ENCODE data around the gene TMOD2. TPM values are rescaled to one million over a fixed set of nuclear protein-coding genes. Genes with fewer than 3 reads are reported as not detected.

The TMOD2 gene
- total and polyA plus RNA-seq, 2 experiments from 2014 or later: 4.6 to 5.9 TPM

DNA sequence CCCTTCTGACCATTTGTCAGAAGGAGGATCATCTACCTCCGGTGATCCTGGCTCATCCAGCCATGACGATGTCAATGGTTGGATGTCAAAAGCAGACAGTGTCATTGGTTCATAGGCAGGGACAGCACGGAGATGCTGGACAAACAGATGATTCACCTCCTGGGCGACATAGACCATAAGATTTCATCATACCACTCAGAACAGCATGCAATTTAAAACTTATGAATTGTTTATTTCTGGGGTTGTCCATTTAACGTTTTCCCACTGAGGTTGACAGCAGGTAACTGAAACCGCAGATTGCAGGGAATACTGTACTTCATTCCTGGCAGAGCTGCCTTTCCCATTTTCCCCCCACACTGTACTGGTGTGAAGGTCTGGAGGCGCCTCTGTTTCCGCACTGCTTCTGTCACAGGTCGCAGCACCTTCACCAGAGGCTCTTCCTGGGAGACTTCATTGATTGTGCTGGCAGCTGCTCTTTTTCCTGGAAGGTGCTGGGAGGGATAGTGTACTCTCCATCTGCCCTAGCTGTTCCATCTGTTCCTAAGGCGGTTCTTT is 45.5 kb downstream of the TMOD2 start:
- no peaks in the 10 kb centered on the region for H3K9me2 ChIP-seq (ENCODE audit: insufficient read depth)
- no peaks in the 10 kb centered on the region for H3K4me1 ChIP-seq (ENCODE audit: insufficient read depth)
- H3F3A ChIP-seq (ENCODE audit: insufficient read depth): no peaks in the 10 kb centered on the region; the same call in 1 of the 2 replicates
- no peaks in the 10 kb centered on the region for H4K20me1 ChIP-seq (ENCODE audit: insufficient read depth)
- H3K4me3 ChIP-seq: no peak overlapping the region
- no peak overlapping the region for H3K9ac ChIP-seq
- H2AFZ ChIP-seq: 0 out of 2 replicates have a peak overlapping the region, but pooled peaks have one; percentile 24
- no peaks in the 10 kb centered on the region for H3K9me3 ChIP-seq (ENCODE audit: low read depth)
- H3K27ac ChIP-seq: no peak overlapping the region
- H3K36me3 ChIP-seq (ENCODE audit: low read depth): no peaks in the 10 kb centered on the region
- in situ Hi-C loops (cut with MboI): no loop called here
- H3K4me2 ChIP-seq (ENCODE audit: unreplicated experiment): no peak overlapping the region
- WGBS, 2 experiments (ENCODE audit: low coverage in 1 of 2, low lambda C conversion rate in 2 of 2, missing lambda C conversion rate in 2 of 2): 84 to 91% methylated on average over 10 of the region's 10 CpGs
- no peaks in the 10 kb centered on the region for H3K79me2 ChIP-seq (ENCODE audit: insufficient read depth)
- TF ChIP-seq EZH2phosphoT487 (IDR thresholded peaks at IDR 0.05; ENCODE audit: insufficient read depth, low read depth): no peak
- TF ChIP-seq EZH2 (IDR thresholded peaks at IDR 0.05; ENCODE audit: insufficient read depth, poor library complexity, severe bottlenecking): no peak
- H3K27me3 ChIP-seq (replicated peaks; ENCODE audit: insufficient read depth): no peaks in the 10 kb centered on the region
- peak; percentile 22 for DNase-seq

DNA sequence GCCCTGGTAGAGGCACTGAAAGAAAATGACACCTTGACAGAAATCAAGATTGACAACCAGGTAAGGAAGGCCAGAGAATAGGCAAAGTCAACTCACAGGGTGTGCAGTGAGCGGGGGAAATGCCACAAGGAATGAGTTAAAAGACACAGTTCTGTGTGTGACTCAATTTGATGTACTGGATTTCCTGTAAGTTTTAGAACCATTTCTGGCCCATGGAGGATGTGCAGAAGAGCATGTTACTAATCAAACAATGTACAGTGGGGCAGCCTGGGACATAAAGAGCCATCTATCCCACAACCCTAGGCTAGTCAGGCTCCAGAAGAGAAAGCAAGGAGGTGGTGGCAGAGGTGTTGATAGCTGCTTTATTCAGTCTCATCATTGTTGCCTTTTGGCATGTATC is 46.9 kb downstream of the TMOD2 start:
- no peak overlapping the region for H3K9ac ChIP-seq
- H3K27me3 ChIP-seq (replicated peaks; ENCODE audit: insufficient read depth): no peaks in the 10 kb centered on the region
- in situ Hi-C loops (cut with MboI): no loop called here
- no peaks in the 10 kb centered on the region for H4K20me1 ChIP-seq (ENCODE audit: insufficient read depth)
- no peaks in the 10 kb centered on the region for H3K36me3 ChIP-seq (ENCODE audit: low read depth)
- DNase-seq: peak; percentile 0
- TF ChIP-seq EZH2phosphoT487 (IDR thresholded peaks at IDR 0.05; ENCODE audit: insufficient read depth, low read depth) (no peak), EZH2 (IDR thresholded peaks at IDR 0.05; ENCODE audit: insufficient read depth, poor library complexity, severe bottlenecking) (no peak)
- no peak overlapping the region for H3K4me2 ChIP-seq (ENCODE audit: unreplicated experiment)
- H3K9me3 ChIP-seq (ENCODE audit: low read depth): no peaks in the 10 kb centered on the region
- no peak overlapping the region for H2AFZ ChIP-seq
- no peaks in the 10 kb centered on the region for H3K79me2 ChIP-seq (ENCODE audit: insufficient read depth)
- H3K27ac ChIP-seq: no peak overlapping the region
- no peak overlapping the region for H3K4me3 ChIP-seq
- no peaks in the 10 kb centered on the region for H3K4me1 ChIP-seq (ENCODE audit: insufficient read depth)
- H3F3A ChIP-seq (ENCODE audit: insufficient read depth): no peaks in the 10 kb centered on the region; the same call in 1 of the 2 replicates
- 94 to 100% methylated on average over 1 of the region's 1 CpG for WGBS, 2 experiments (ENCODE audit: low coverage in 1 of 2, low lambda C conversion rate in 2 of 2, missing lambda C conversion rate in 2 of 2)
- no peaks in the 10 kb centered on the region for H3K9me2 ChIP-seq (ENCODE audit: insufficient read depth)

GRCh38 chr15:51799282-51800252 is 48.2 kb downstream of the TMOD2 start:
- Histone ChIP-seq H3F3A (ENCODE audit: insufficient read depth) (no peaks in the 10 kb centered on the region), H3K79me2 (ENCODE audit: insufficient read depth) (no peaks in the 10 kb centered on the region), H3K27me3 (replicated peaks; ENCODE audit: insufficient read depth) (no peaks in the 10 kb centered on the region), H3K4me2 (ENCODE audit: unreplicated experiment) (no peak overlapping the region), H3K4me1 (ENCODE audit: insufficient read depth) (no peaks in the 10 kb centered on the region), H3K9ac (no peak overlapping the region), H2AFZ (no peak overlapping the region), H3K4me3 (no peak overlapping the region), H3K27ac (no peak overlapping the region), H3K9me2 (ENCODE audit: insufficient read depth) (no peaks in the 10 kb centered on the region), H3K36me3 (ENCODE audit: low read depth) (no peaks in the 10 kb centered on the region), H3K9me3 (ENCODE audit: low read depth) (no peaks in the 10 kb centered on the region), H4K20me1 (ENCODE audit: insufficient read depth) (no peaks in the 10 kb centered on the region)
- 86 to 92% methylated on average over 6 of the region's 6 CpGs for WGBS, 2 experiments (ENCODE audit: low coverage in 1 of 2, low lambda C conversion rate in 2 of 2, missing lambda C conversion rate in 2 of 2)
- DNase-seq: no peak
- TF ChIP-seq EZH2 (IDR thresholded peaks at IDR 0.05; ENCODE audit: insufficient read depth, poor library complexity, severe bottlenecking) (no peak), EZH2phosphoT487 (IDR thresholded peaks at IDR 0.05; ENCODE audit: insufficient read depth, low read depth) (no peak)
- in situ Hi-C loops (cut with MboI): no loop called here

- 58 to 61% methylated on average over 3 of the region's 3 CpGs for WGBS, 2 experiments (ENCODE audit: low coverage in 1 of 2, low lambda C conversion rate in 2 of 2, missing lambda C conversion rate in 2 of 2)
- Histone ChIP-seq H3F3A (ENCODE audit: insufficient read depth) (no peaks in the 10 kb centered on the region), H3K9me3 (ENCODE audit: low read depth) (no peaks in the 10 kb centered on the region), H3K4me2 (ENCODE audit: unreplicated experiment) (no peak overlapping the region), H3K79me2 (ENCODE audit: insufficient read depth) (no peaks in the 10 kb centered on the region), H4K20me1 (ENCODE audit: insufficient read depth) (no peaks in the 10 kb centered on the region), H3K9me2 (ENCODE audit: insufficient read depth) (no peaks in the 10 kb centered on the region), H3K27me3 (replicated peaks; ENCODE audit: insufficient read depth) (no peaks in the 10 kb centered on the region), H3K27ac (no peak overlapping the region), H2AFZ (no peak overlapping the region), H3K4me1 (ENCODE audit: insufficient read depth) (no peaks in the 10 kb centered on the region), H3K4me3 (no peak overlapping the region), H3K36me3 (ENCODE audit: low read depth) (no peaks in the 10 kb centered on the region), H3K9ac (no peak overlapping the region)
- TF ChIP-seq EZH2 (IDR thresholded peaks at IDR 0.05; ENCODE audit: insufficient read depth, poor library complexity, severe bottlenecking): no peak
- no peak for TF ChIP-seq EZH2phosphoT487 (IDR thresholded peaks at IDR 0.05; ENCODE audit: insufficient read depth, low read depth)
- in situ Hi-C loops (cut with MboI): no loop called here
- peak; percentile 49 for DNase-seq
These were observed 50.0 kb downstream of the TMOD2 start for GRCh38 chr15:51801391-51801835.
